GM21576 (cell line): ENCODE measurements around the gene CHRND.
"Not testable (repeated sequence)": the region's sequence is repeated elsewhere in the genome, so short reads cannot be mapped to it uniquely, and the experiment has no call there.

Source experiments
- ATAC-seq: cut with Tn5 transposase; IDR thresholded peaks from one replicate; pipeline ENCODE4 v1.9.1; 2021; ENCODE audit warnings: mild to moderate bottlenecking, moderate library complexity; ENCODE audit not compliant: unreplicated experiment

The CHRND gene

DNA sequence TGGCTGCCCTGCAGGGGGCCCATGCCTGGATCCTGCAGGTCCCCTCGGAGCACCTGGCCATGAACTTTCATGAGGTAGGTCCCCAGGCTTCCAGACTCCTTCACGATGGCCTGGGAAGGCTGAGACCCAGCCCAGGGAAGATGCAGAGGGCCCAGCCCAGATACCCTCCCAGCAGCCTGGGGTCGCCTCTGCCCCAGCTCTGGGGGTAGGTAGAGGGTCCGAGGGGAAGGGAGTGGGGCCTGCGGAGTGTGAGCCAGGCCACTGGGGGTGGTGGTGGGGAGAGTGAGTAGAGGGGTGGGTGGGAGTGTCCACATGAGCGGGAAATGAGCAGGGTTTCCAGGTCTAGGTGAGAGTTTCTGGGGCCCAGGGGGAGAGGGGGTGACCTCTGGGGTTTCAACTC is 1.2 kb upstream of the CHRND start:
- ATAC-seq = no peak

DNA sequence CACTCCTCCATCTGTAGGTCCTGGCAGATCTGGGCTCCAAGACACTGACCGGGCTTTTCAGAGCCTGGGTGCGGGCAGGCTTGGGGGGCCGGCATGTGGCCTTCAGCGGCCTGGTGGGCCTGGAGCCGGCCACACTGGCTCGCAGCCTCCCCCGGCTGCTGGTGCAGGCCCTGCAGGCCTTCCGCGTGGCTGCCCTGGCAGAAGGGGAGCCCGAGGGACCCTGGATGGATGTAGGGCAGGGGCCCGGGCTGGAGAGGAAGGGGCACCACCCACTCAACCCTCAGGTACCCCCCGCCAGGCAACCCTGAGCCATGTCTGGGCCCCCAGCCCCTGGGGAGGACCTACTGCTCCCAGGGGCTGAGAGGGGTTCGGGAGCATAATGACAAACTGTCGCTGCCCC is 761 bp upstream of the CHRND start:
- ATAC-seq = no peak

DNA sequence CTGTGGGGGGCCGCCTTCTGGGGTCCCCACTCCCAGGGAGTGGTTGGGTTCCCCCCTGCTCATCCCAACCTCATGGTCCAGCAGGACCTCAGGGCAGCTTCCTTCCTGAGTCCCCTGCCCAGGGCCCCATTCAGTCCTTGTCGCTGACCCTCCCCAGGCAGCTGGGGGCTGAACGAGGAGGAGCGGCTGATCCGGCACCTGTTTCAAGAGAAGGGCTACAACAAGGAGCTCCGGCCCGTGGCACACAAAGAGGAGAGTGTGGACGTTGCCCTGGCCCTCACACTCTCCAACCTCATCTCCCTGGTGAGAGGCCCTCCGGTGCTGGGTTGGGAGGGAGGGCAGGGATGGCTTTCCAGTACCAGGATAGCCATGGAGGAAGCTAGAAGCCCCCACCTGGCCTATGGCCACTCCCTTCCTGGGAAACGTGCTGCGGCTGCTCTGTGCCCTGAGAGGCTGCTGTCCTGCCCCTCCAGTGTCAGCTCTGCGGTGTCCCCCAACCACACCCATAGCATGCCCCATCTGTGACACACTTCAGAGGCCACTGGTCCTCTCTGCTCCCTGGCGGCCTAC is 497 bp downstream of the CHRND start:
- no peak for ATAC-seq

DNA sequence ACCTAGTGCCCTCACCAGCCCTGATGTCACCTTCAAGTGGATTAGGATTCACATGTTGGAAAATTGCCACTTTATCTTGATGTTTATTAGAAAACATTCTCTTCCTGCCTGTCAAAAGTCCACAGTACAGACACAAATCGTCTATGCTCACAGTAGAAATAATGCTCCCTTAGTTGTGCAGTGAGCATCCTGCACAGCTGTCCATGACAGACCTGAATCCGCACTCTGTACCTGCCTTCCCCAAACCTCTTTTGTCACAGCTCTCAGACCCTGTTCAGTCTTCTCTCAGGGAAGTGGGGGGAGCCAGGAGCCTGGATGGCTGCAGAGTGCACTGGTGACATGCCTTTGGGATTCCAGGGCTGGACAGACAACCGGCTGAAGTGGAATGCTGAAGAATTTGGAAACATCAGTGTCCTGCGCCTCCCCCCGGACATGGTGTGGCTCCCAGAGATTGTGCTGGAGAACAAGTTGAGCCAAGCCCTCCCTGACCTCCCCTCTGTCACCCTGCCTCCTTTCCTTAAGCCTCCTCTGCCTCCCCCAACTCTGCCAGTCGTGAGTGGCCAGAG is 2.0 kb downstream of the CHRND start:
- no peak for ATAC-seq

DNA sequence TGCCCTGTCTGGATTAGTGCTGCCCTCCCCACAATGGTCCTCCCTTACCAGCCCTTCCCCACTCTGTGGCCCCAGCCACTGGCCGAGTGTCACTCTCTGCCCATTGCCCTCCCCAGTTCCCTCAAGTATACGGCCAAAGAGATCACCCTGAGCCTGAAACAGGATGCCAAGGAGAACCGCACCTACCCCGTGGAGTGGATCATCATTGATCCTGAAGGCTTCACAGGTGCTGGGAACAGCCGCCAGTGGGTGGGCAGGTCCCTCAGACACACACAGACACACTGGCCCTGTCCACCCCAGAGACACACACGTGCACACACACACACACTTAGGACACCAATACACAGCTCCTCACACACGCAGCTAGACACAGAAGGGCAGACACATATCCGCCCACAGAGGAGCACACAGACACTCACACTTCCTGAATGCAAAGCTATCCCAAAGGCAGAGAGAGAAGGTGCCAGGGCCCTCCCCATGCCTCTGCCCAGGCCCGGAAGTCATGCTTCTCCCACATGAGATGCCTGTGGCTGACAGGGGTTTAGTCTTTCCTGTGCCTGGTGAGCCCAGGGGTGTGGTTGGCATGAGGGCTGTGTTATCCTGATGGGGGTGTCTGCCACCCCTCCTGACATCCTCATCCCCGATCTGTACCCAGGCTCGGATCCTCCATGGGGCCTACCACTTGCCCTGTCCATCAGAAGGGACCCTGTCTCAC is 2.9 kb downstream of the CHRND start:
- ATAC-seq = no peak

DNA sequence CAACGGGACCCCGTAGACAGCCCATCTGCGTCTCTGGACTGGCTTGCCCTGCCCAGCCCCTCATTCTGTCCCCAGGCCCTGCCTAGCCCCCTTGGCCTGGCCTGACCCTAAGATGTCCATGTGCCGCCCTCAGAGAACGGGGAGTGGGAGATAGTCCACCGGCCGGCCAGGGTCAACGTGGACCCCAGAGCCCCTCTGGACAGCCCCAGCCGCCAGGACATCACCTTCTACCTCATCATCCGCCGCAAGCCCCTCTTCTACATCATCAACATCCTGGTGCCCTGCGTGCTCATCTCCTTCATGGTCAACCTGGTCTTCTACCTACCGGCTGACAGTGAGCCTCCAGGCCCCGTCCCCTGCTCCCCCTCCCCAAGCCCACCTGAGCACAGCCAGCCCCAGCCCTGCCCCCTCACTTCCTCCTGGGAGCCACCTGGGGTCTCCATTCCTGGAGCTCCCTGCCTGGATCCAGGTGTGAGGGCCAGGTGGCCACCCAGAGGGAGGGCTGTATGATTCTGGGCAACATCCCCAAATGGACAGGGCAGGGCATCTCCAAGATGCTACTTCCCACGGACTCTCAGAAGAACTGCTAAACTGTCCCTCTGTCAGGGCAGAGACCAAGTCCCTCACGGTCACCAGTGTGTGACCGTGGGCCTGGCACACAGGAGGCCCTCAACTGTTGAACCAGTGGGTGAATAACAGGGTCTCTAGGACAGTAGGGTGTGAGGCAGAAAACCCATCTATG is 4.0 kb downstream of the CHRND start:
- ATAC-seq = no peak

DNA sequence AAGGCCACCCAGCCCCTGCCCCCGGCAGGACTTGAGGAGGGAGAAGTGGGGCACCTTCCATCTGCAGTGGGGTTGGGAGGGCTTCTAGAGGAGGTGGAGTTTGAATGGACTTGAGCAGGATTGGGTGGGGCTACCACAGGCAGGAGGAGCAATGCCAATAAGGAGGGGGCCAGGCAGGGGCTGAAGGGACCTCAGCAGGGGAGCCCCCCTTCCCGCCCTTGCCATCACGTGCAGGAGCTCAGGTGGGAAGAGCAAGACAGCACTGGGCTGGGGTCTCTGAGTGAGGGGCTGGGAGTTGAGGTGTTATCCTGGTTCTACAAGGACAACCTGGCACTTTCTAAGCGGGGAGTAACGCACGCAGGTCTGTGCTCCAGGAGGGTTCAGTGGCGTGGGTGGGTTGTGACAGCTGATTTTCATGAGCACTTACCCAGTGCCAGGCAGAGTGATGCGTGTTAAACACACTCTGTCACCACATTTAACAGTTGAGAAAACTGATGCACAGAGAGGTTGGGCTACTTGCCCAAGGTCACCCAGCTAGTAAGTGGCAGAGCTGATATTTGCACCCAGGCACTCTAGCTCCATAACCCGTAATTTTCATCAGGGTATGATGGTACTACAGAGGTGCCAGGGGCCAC is 4.8 kb downstream of the CHRND start:
- ATAC-seq = no peak

DNA sequence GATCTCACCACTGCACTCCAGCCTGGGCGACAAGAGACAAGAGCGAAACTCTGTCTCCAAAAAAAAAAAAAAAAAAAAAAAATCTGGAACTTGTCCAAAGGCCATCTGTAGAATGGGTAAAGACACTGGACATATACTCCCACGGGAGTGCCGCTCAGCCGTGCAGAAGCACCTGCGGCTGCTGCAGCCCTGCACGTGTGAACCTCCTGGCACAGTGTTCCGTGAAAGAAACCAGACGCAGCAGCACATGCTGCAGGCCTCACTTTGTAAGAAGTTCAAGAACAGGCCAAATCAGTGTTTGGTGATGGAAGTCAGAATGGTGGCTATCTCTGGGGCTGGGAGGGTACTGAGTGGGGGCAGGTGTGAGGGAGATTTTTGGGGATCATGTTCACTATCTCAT is 6.5 kb downstream of the CHRND start:
- ATAC-seq = no peak

DNA sequence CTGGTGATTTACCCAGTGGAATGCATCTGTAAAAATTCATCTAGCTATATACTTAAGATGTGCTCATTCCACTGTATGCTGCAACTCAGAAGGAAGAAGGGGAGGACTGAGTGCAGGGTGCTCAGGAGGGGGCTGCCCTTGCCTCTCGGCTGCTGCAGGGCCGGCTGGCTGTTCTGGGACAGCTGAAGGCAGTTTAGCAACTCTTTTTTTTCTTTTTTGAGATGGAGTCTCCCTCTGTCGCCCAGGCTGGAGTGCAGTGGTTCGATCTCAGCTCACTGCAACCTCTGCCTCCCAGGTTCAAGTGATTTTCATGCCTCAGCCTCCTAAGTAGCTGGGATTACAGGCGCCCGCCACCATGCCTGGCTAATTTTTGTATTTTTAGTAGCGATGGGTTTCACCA is 6.9 kb downstream of the CHRND start:
- not testable (repeated sequence) for ATAC-seq

DNA sequence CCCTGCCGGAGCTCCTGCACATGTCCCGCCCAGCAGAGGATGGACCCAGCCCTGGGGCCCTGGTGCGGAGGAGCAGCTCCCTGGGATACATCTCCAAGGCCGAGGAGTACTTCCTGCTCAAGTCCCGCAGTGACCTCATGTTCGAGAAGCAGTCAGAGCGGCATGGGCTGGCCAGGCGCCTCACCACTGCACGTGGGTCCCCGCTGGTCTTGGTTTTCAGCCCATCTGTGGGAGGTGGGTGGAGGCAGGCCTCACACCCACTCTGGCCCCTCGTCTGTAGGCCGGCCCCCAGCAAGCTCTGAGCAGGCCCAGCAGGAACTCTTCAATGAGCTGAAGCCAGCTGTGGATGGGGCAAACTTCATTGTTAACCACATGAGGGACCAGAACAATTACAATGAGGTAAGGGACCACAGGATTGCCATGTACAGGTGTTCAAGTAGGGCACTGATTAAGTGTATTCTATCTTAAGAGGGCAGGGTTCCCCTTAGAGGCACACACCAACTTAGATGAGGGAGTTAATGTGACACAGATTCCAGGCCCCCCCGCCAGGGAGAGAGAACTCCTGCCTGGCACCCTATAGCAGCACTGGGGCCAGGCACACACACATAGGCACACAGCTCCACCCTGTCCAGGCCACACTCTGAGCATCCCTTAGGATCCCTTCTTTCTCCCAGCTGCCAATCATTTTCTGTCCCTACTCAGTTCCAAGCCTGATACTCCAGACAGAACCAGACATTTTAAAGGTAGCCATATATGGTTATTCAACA is 8.2 kb downstream of the CHRND start:
- ATAC-seq = no peak

DNA sequence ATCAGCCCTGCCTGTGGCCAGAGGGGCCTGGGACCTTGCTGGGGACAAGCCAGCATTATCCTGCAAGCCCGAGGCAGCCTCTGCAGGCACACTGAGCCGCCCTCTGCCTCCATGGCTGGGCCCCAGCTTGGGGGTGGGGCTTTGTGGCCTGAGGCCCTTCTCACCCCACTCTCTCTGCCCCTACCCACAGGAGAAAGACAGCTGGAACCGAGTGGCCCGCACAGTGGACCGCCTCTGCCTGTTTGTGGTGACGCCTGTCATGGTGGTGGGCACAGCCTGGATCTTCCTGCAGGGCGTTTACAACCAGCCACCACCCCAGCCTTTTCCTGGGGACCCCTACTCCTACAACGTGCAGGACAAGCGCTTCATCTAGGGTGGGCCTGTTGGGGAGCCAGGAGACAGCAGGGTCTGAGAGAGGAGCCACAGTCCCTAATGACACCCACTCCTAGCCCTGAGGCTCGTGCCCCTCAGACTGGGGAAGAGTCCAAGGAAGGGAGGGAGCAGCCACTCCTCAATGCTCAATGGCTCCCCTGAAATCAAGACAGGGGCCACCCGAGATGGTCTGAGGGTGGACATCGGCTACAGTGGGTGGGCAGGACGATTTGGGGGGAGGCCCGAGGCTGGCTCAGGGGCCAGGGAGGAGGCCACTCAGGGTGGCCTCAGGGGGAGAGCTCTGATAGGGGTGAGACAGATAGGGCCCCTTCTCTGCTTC is 9.1 kb downstream of the CHRND start:
- ATAC-seq = no peak

DNA sequence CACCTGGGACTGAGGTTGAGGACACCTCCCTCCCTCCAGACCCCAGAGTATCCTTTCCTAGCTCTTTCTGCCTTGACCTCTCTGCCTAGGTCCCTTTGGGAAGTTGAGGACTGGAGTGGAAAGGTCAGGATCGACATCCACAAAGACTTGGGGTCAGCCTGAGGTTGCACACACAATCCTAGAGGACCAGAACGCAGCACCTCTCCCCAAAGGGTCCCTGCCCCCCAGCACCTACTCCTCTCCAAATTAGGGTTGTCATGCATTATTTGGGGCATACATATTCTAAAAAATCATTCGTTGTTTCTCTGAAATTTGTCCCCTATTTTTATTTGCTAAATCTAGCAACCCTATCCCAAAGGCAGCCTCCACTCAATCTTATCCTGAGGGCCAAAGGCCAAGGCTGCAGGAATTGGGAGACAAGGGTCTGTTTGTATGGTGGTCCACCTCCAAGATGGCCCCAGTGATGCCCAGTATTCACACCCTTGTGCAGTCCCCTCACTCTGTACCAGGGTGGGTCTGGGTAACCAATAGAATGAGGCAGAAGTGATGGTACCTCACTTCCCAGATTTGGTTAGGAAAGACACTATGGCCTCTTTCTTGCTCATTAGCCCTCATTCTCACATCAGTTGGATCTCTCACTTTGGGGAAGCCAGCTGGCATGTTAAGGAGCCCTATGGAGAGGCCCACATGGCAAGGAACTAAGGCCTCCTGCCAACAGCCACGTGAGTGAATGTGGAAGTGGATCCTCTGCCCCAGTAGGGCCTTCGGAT is 10.0 kb downstream of the CHRND start:
- ATAC-seq = no peak

DNA sequence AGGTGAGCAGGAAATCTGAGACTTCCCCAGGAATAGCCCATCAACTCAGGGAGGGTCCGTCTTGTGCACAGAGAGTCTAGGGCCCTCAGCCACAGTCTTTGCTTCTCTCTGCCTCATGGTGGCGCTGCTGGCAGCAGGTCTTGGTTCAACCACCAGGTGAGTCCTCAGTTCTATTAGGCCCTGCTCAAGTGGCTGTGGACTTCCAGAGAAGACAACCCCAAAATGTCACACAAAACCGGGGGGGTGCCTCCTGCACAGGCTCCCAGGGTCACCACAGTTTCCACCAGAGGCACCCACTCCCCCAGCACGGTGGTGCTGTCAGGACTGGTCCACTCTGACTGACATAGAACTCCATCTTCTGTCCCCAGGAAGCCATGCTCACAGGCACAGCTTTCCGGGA is 11.1 kb downstream of the CHRND start:
- ATAC-seq = no peak

DNA sequence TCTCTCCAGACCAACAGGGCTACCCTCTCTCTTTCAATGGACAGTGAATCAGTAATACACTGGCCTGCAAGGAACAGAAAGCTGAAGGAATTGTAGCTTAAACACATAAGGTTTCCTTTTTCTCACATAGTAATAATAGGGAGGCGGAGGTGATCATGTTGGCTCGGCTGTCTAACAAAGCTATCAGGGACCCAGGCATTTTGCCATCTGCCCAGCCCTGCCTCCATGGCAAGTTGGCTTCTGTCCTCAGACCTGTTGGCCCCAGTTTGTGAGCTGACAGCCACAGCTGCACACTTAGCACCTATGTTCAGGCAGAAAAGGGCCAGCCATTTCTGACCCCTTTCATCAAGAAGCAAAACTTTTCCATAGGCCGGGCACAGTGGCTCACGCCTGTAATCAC is 11.5 kb downstream of the CHRND start:
- no peak for ATAC-seq

DNA sequence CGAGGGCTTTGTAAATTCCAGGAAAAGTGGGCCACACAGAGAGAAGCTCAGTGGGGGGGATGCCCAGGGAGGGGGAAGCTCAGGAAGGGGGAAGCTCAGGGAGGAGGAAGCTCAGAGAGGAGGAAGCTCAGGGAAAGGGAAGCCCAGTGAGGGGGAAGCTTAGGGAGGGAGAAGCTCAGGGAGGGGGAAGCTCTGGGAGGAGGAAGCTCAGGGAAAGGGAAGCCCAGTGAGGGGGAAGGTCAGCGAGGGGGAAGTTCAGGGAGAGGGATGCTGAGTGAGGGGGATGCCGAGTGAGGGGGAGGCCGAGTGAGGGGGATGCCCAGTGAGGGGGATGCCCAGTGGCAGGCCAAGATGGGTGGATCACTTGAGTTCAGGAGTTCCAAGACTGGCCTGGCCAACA is 12.7 kb downstream of the CHRND start:
- no peak for ATAC-seq

DNA sequence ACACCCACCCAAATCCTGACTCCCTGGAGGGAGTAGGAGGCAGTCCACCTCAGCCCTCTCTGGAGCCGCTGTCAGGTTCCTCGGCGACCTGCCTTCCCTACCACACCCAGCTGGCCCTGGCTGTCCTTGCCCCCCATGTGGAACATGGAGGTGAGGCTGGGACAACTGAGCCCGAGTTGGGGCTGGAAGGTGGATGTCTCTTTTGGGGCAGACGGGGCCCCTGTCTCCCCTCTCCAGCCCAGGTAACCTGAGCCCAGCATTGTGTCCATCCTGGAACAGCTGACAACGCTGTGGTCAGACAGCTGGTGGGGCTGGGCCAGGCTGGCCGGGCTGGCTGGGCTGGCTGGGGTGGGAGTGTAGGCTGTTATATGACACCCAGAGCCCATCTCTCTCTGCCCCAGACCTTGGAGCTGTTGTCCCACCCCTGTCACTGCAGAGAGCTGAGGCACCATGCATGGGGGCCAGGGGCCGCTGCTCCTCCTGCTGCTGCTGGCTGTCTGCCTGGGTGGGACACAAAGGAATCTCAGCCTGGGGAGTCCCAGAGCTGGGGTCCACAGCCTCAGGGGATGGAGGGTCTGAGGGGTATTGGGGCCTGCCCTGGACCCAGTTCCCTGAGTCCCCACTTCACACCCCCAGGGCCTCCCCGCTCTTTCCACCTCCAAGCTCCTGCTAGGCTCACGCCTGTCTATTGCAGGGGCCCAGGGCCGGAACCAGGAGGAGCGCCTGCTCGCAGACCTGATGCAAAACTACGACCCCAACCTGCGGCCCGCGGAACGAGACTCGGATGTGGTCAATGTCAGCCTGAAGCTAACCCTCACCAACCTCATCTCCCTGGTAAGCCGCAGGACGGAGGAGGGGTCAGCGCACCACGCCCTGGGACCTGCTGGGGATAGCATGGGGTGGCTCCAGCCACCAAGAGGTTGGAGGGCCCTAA is 13.6 kb downstream of the CHRND start, which contains the start of gene CHRNG:
Gene CHRNG (plus strand): TSS at position 395 of the 934 bp plus-strand sequence. CDS start 56 bp downstream, at position 451.
- no peak for ATAC-seq

DNA sequence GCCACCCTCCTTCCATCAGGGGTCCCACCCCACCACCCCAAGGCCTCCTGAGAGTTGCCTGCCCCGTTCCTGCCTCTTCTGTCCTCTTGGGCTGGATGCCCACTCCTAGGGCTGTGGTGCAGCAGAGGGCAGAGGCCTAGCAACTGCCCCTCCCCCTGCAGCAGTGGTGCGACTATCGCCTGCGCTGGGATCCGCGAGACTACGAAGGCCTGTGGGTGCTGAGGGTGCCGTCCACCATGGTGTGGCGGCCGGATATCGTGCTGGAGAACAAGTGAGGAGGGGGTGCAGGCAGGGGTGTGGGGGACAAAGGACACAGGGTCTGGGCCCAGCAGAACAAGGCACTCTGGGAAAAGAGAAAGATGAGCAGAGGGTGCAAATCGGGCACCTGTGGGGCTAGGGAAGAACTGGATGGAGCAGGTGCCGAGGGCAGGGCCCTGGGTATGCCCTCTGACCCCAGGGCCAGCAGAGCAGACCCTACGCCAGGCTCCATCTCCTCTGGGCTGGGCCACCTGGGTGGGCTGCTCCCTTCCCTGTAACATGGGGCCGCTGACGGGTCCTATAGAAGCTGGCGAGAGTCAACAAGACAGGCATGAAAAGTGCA is 14.6 kb downstream of the CHRND start:
- ATAC-seq = no peak
